Measurements from ENCODE around the gene SMOC1. TPM values are rescaled to one million over a fixed set of nuclear protein-coding genes. Genes with fewer than 3 reads are reported as not detected.

SMOC1 gene
- total RNA-seq, 1 experiment from 2014 or later: 0.46 TPM

- no peak for TF ChIP-seq TCF7L2 (IDR thresholded peaks at IDR 0.05; ENCODE audit: low read depth, low read length)
- TF ChIP-seq, protein P1, sequence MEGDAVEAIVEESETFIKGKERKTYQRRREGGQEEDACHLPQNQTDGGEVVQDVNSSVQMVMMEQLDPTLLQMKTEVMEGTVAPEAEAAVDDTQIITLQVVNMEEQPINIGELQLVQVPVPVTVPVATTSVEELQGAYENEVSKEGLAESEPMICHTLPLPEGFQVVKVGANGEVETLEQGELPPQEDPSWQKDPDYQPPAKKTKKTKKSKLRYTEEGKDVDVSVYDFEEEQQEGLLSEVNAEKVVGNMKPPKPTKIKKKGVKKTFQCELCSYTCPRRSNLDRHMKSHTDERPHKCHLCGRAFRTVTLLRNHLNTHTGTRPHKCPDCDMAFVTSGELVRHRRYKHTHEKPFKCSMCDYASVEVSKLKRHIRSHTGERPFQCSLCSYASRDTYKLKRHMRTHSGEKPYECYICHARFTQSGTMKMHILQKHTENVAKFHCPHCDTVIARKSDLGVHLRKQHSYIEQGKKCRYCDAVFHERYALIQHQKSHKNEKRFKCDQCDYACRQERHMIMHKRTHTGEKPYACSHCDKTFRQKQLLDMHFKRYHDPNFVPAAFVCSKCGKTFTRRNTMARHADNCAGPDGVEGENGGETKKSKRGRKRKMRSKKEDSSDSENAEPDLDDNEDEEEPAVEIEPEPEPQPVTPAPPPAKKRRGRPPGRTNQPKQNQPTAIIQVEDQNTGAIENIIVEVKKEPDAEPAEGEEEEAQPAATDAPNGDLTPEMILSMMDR (IDR thresholded peaks at IDR 0.05): no peak
- no peak for TF ChIP-seq SIN3A (IDR thresholded peaks at IDR 0.05; ENCODE audit: borderline replicate concordance, insufficient read depth, low read depth, low read length)
- TF ChIP-seq, protein P2, sequence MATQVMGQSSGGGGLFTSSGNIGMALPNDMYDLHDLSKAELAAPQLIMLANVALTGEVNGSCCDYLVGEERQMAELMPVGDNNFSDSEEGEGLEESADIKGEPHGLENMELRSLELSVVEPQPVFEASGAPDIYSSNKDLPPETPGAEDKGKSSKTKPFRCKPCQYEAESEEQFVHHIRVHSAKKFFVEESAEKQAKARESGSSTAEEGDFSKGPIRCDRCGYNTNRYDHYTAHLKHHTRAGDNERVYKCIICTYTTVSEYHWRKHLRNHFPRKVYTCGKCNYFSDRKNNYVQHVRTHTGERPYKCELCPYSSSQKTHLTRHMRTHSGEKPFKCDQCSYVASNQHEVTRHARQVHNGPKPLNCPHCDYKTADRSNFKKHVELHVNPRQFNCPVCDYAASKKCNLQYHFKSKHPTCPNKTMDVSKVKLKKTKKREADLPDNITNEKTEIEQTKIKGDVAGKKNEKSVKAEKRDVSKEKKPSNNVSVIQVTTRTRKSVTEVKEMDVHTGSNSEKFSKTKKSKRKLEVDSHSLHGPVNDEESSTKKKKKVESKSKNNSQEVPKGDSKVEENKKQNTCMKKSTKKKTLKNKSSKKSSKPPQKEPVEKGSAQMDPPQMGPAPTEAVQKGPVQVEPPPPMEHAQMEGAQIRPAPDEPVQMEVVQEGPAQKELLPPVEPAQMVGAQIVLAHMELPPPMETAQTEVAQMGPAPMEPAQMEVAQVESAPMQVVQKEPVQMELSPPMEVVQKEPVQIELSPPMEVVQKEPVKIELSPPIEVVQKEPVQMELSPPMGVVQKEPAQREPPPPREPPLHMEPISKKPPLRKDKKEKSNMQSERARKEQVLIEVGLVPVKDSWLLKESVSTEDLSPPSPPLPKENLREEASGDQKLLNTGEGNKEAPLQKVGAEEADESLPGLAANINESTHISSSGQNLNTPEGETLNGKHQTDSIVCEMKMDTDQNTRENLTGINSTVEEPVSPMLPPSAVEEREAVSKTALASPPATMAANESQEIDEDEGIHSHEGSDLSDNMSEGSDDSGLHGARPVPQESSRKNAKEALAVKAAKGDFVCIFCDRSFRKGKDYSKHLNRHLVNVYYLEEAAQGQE (IDR thresholded peaks at IDR 0.05; ENCODE audit: insufficient read depth in 1 of 2, low read depth in 2 of 2, low read length in 1 of 2): no peak
- no peak for TF ChIP-seq POLR2AphosphoS5 (IDR thresholded peaks at IDR 0.05; ENCODE audit: low read depth, low read length)
- ChIA-PET POLR2A (no interaction called here), CTCF (no interaction called here)
- Histone ChIP-seq H3K27ac (ENCODE audit: low read length) (no peak overlapping the region), H3K36me3 (ENCODE audit: control insufficient read depth, insufficient read depth, low read length) (no peaks in the 10 kb centered on the region), H3K27me3 (ENCODE audit: control insufficient read depth, insufficient read depth, low read length) (peaks cover 11% of the 10 kb centered on the region), H3K4me1 (ENCODE audit: control insufficient read depth, insufficient read depth, low read length) (no peaks in the 10 kb centered on the region), H3K9me3 (ENCODE audit: control insufficient read depth, insufficient read depth, low read depth, low read length) (no peaks in the 10 kb centered on the region), H3K4me3 (ENCODE audit: low read depth in 2 of 2, low read length in 2 of 2) (no peak overlapping the region)
- in situ Hi-C loops (cut with HindIII; ENCODE audit: low pct_unique_long_range_greater_than_20kb, low sequenced_read_pairs): no loop called here
- ATAC-seq (no peak), DNase-seq (ENCODE audit: low read depth, low spot score) (no peak)
- no TSS peak for BruUV-seq (replicated peaks)
- intact Hi-C loops (cut with micrococcal nuclease; ENCODE audit: unreplicated experiment): no loop called here
Observed at GRCh38 chr14:69880893-69881292, 1.7 kb downstream of the SMOC1 start.

DNA sequence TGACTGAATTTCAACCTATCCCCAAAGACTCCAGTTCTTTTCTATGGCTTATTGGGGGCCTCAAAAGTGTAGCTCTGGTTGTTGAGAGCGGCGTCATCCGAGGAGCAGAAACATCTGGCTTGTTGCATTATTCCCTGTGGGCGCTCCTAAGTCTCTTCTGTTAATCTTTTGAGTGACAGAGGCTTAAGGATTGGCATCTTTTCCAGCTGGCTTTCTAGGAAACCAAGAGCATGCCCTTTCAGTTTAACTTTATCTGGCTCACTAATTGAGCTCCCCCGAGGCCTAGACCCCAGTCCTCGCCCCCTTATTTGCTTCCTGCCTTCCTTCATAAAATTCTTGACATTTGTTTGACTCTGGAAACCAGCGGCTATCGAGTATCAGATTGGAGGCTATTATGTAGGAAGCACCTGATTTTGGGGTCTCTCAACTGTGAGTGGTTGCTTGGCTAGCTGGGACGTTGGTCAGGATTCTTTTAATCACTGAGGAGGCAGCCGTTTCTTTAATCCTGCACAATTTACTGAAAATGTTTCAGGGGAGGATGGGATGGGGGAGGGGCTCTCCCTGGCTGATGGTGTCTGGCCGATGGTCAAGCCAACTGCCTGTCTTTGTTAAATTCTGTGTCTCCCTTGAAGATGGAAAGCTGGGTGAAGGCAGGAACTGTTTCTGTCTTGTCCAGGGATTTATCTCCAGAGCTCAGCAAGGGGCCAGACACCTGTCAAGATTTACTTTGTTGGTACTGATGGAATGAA, 3.1 kb downstream of the SMOC1 start:
- Histone ChIP-seq H3K4me1 (ENCODE audit: control insufficient read depth, insufficient read depth, low read length) (no peaks in the 10 kb centered on the region), H3K4me3 (ENCODE audit: low read depth in 2 of 2, low read length in 2 of 2) (no peak overlapping the region), H3K9me3 (ENCODE audit: control insufficient read depth, insufficient read depth, low read depth, low read length) (no peaks in the 10 kb centered on the region), H3K27me3 (ENCODE audit: control insufficient read depth, insufficient read depth, low read length) (peaks cover 11% of the 10 kb centered on the region), H3K36me3 (ENCODE audit: control insufficient read depth, insufficient read depth, low read length) (no peaks in the 10 kb centered on the region), H3K27ac (ENCODE audit: low read length) (no peak overlapping the region)
- ChIA-PET CTCF (no interaction called here), POLR2A (no interaction called here)
- ATAC-seq: no peak
- in situ Hi-C loops (cut with HindIII; ENCODE audit: low pct_unique_long_range_greater_than_20kb, low sequenced_read_pairs) (no loop called here), intact Hi-C loops (cut with micrococcal nuclease; ENCODE audit: unreplicated experiment) (no loop called here)
- TF ChIP-seq, protein P2 (IDR thresholded peaks at IDR 0.05; ENCODE audit: insufficient read depth in 1 of 2, low read depth in 2 of 2, low read length in 1 of 2): no peak
- TF ChIP-seq, protein P1 (IDR thresholded peaks at IDR 0.05): no peak
- TF ChIP-seq SIN3A (IDR thresholded peaks at IDR 0.05; ENCODE audit: borderline replicate concordance, insufficient read depth, low read depth, low read length) (no peak), TCF7L2 (IDR thresholded peaks at IDR 0.05; ENCODE audit: low read depth, low read length) (no peak), POLR2AphosphoS5 (IDR thresholded peaks at IDR 0.05; ENCODE audit: low read depth, low read length) (no peak)
- no peak for DNase-seq (ENCODE audit: low read depth, low spot score)
- no TSS peak for BruUV-seq (replicated peaks)

Measured in Panc1 (cell line).